Mesothelial cell of epicardium (in vitro differentiated cells): ENCODE measurements around the gene CFAP119. TPM values are rescaled to one million over a fixed set of nuclear protein-coding genes. Genes with fewer than 3 reads are reported as not detected.

Experiments used
- DNase-seq, 2 experiments: peaks; one replicate each; pipeline ENCODE4 v3.0.0; 2021; ENCODE audit warnings: low spot score in 2 of 2; ENCODE audit not compliant: unreplicated experiment in 2 of 2
- H3K27ac Mint-ChIP-seq: 2 replicates; pipeline ENCODE4 v1.8.0; 2021; ENCODE audit warnings: mixed read lengths
- H3K27me3 Mint-ChIP-seq: 2 replicates; pipeline ENCODE4 v1.8.0; 2021; ENCODE audit warnings: low read depth, mixed read lengths
- H3K36me3 Mint-ChIP-seq: 2 replicates; pipeline ENCODE4 v1.8.0; 2021; ENCODE audit warnings: mixed read lengths
- H3K4me1 Mint-ChIP-seq: 2 replicates; pipeline ENCODE4 v1.8.0; 2021; ENCODE audit warnings: mixed read lengths
- H3K4me3 Mint-ChIP-seq: 2 replicates; pipeline ENCODE4 v1.8.0; 2021; ENCODE audit warnings: mild to moderate bottlenecking, moderate library complexity, mixed read lengths
- H3K9me3 Mint-ChIP-seq: 2 replicates; pipeline ENCODE4 v1.8.0; 2021; ENCODE audit warnings: mixed read lengths
- CTCF ChIP-seq: fragments of 200-600 bp; sonication (generic); IDR thresholded peaks from one replicate; pipeline ENCODE4 v1.5.0; 2021; ENCODE audit warnings: antibody characterized with exemption; ENCODE audit not compliant: unreplicated experiment
- total RNA-seq: library from RNA; stranded (reverse); gene quantifications from 3 replicates; pipeline ENCODE4 v1.2.1, GENCODE V29; 2021

The CFAP119 gene
- total RNA-seq, 1 donor from 2014 or later = 7.4 TPM

DNA sequence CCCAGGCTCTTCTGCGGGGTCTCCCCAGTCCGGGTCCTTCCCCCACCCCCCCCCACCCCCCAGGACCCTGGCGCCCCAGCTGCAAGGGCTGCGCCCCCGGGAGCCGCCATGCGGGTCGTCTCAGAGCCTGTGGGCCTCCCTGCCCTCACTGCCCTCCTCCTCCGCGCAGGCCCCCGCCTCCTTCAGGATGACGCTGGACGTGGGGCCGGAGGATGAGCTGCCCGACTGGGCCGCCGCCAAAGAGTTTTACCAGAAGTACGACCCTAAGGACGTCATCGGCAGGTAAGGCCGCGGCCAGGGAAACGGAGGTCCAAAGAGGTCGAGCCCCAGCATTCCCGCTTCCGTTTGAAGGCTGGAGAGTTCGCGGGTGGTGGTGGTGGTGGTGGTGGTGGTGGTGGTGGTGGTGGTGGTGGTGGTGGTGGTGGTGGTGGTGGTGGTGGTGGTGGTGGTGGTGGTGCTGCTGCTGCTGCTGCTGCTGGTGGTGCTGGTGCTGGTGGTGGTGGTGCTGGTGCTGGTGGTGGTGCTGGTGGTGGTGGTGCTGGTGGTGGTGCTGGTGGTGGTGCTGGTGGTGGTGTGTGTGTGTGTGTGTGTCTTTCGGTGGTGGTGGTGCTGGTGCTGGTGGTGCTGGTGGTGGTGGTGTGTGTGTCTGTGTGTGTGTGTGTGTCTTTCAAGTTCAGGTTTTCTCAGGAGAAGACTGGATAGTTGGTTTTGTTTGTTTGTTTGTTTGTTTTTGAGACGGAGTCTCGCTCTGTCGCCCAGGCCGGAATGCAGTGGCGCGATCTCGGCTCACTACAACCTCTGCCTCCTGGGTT, 13.0 kb downstream of the CFAP119 start:
- Mint-ChIP-seq H3K36me3 (peaks cover 16% of the 10 kb centered on the region), H3K4me1 (peaks cover 7% of the 10 kb centered on the region), H3K27ac (peak overlapping the region; percentile 86), H3K4me3 (peak overlapping the region; percentile 91), H3K9me3 (no peaks in the 10 kb centered on the region), H3K27me3 (no peaks in the 10 kb centered on the region)
- DNase-seq = no peak
- TF ChIP-seq CTCF = no peak

GRCh38 chr16:30747799-30748633, 13.8 kb downstream of the CFAP119 start, which contains the start of gene PHKG2:
Gene PHKG2 (plus strand): TSS chr16:30748425. CDS start chr16:30748821, 396 bp downstream.
- DNase-seq = peak; percentile 96
- no peaks in the 10 kb centered on the region for H3K9me3 Mint-ChIP-seq
- no peaks in the 10 kb centered on the region for H3K27me3 Mint-ChIP-seq
- H3K4me3 Mint-ChIP-seq = peak within 1 kb of the TSS; percentile 91
- H3K36me3 Mint-ChIP-seq = peaks cover 20% of the 10 kb centered on the region
- peaks cover 7% of the 10 kb centered on the region for H3K4me1 Mint-ChIP-seq
- peak within 1 kb of the TSS; percentile 86 for H3K27ac Mint-ChIP-seq
- TF ChIP-seq CTCF = no peak

- Mint-ChIP-seq H3K9me3 (no peaks in the 10 kb centered on the region), H3K27ac (peak overlapping the region; percentile 83), H3K36me3 (peaks cover 20% of the 10 kb centered on the region), H3K27me3 (no peaks in the 10 kb centered on the region), H3K4me1 (peaks cover 7% of the 10 kb centered on the region), H3K4me3 (peak overlapping the region; percentile 91)
- no peak for TF ChIP-seq CTCF
- no peak for DNase-seq
These were observed 14.5 kb downstream of the CFAP119 start for GRCh38 chr16:30747331-30747730.

- peaks cover 25% of the 10 kb centered on the region for H3K36me3 Mint-ChIP-seq
- H3K9me3 Mint-ChIP-seq = no peaks in the 10 kb centered on the region
- H3K27ac Mint-ChIP-seq = no peak overlapping the region
- DNase-seq = no peak
- H3K27me3 Mint-ChIP-seq = no peaks in the 10 kb centered on the region
- H3K4me3 Mint-ChIP-seq = no peak overlapping the region
- H3K4me1 Mint-ChIP-seq = peaks cover 13% of the 10 kb centered on the region
- no peak for TF ChIP-seq CTCF
These were observed 15.2 kb downstream of the CFAP119 start for GRCh38 chr16:30746638-30747175.

DNA sequence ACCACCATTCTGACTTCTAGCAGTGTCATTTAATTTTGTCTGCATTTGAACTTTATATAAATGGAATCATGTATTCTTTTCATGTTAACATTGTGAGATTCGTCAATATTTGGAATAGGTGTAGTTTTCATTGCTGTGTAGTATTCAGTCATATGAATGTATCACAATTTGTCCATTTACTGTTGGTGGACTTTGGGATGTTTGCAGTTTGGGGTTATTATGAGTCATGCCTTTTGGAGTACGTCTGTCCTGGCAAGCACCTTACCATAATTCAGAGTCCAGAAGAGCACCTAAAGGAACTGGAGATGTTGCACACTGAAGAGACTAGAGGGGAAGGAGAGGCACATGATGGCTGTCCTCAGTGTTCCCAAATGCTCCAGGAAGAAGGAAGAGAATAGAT, 16.8 kb downstream of the CFAP119 start:
- no peaks in the 10 kb centered on the region for H3K9me3 Mint-ChIP-seq
- no peak overlapping the region for H3K4me3 Mint-ChIP-seq
- no peaks in the 10 kb centered on the region for H3K27me3 Mint-ChIP-seq
- DNase-seq = no peak
- peaks cover 22% of the 10 kb centered on the region for H3K36me3 Mint-ChIP-seq
- H3K4me1 Mint-ChIP-seq = peaks cover 28% of the 10 kb centered on the region
- TF ChIP-seq CTCF = no peak
- no peak overlapping the region for H3K27ac Mint-ChIP-seq
